Liver (tissue), 9 donors: ENCODE results near the gene SNTA1. TPM values are rescaled to one million over a fixed set of nuclear protein-coding genes. Genes with fewer than 3 reads are reported as not detected.

Source experiments
- DNase-seq: peaks from one replicate; pipeline ENCODE4 v3.0.0-alpha.2; 2017; ENCODE audit warnings: low spot score
- H3K27ac ChIP-seq, 2 donors: one replicate each; pipeline ENCODE4 v1.7.0; 2013; ENCODE audit warnings: inconsistent platforms in 2 of 2, low read length in 2 of 2, control low read depth in 1 of 2, low read depth in 1 of 2, mild to moderate bottlenecking in 1 of 2
- H3K27me3 ChIP-seq, 4 donors: one replicate each; pipeline versions ENCODE4 v1.6.1 to v1.7.0; 2013; ENCODE audit warnings: low read length in 3 of 4, inconsistent platforms in 1 of 4, mild to moderate bottlenecking in 1 of 4, moderate library complexity in 1 of 4; ENCODE audit not compliant: control insufficient read depth in 4 of 4, insufficient read depth in 4 of 4
- H3K36me3 ChIP-seq, 4 donors: one replicate each; pipeline versions ENCODE4 v1.6.1 to v1.7.0; 2013; ENCODE audit warnings: low read length in 3 of 4, mild to moderate bottlenecking in 3 of 4, low read depth in 1 of 4, moderate library complexity in 1 of 4; ENCODE audit not compliant: control insufficient read depth in 4 of 4, insufficient read depth in 3 of 4
- H3K4me1 ChIP-seq, 4 donors: one replicate each; pipeline versions ENCODE4 v1.6.1 to v1.7.0; 2013; ENCODE audit warnings: low read length in 3 of 4, mild to moderate bottlenecking in 3 of 4, moderate library complexity in 1 of 4; ENCODE audit not compliant: control insufficient read depth in 4 of 4, insufficient read depth in 4 of 4
- H3K4me3 ChIP-seq, 3 donors: one replicate each; pipeline versions ENCODE4 v1.6.1 to v1.7.0; 2013; ENCODE audit warnings: low read length in 3 of 3, control low read depth in 1 of 3, low read depth in 1 of 3, mild to moderate bottlenecking in 1 of 3
- H3K9ac ChIP-seq, 2 donors: one replicate each; pipeline ENCODE4 v1.7.0; 2013; ENCODE audit warnings: low read length in 2 of 2, mild to moderate bottlenecking in 2 of 2, moderate library complexity in 2 of 2, control low read depth in 1 of 2, low read depth in 1 of 2
- H3K9me3 ChIP-seq, 4 donors: one replicate each; pipeline versions ENCODE4 v1.6.1 to v1.7.0; 2013; ENCODE audit warnings: low read length in 3 of 4; ENCODE audit not compliant: control insufficient read depth in 4 of 4
- CTCF ChIP-seq: fragments of 150-350 bp; IDR thresholded peaks from 2 replicates; pipeline ENCODE4 v1.5.1; 2017; ENCODE audit warnings: improper control_type of control experiment, low read depth, low read length; ENCODE audit not compliant: missing input control
- FOXA1 ChIP-seq: IDR thresholded peaks from 2 replicates; pipeline ENCODE4 v1.6.1; 2016; ENCODE audit warnings: antibody characterized with exemption
- FOXA2 ChIP-seq: IDR thresholded peaks from 2 replicates; pipeline ENCODE4 v1.6.1; 2016; ENCODE audit warnings: antibody characterized with exemption
- GABPA ChIP-seq, 2 donors: IDR thresholded peaks in 1 of 2; conservative IDR thresholded peaks in 1 of 2; 2 replicates each; pipeline ENCODE4 v1.6.1; 2016; ENCODE audit warnings: antibody characterized with exemption in 2 of 2, mild to moderate bottlenecking in 1 of 2, moderate library complexity in 1 of 2
- HNF4A ChIP-seq, 2 donors: conservative IDR thresholded peaks; 2 replicates each; pipeline ENCODE4 v1.6.1; 2016; ENCODE audit warnings: antibody characterized with exemption in 2 of 2, mild to moderate bottlenecking in 2 of 2
- HNF4G ChIP-seq: IDR thresholded peaks from 2 replicates; pipeline ENCODE4 v1.6.1; 2016; ENCODE audit warnings: antibody characterized with exemption
- JUND ChIP-seq, 2 donors: IDR thresholded peaks; 2 replicates each; pipeline ENCODE4 v1.6.1; 2016; ENCODE audit warnings: antibody characterized with exemption in 2 of 2
- MAX ChIP-seq: IDR thresholded peaks from 2 replicates; pipeline ENCODE4 v1.6.1; 2016; ENCODE audit warnings: antibody characterized with exemption
- NR2F2 ChIP-seq: IDR thresholded peaks from 2 replicates; pipeline ENCODE4 v1.6.1; 2016; ENCODE audit warnings: antibody characterized with exemption
- RAD21 ChIP-seq, 2 donors: IDR thresholded peaks; 2 replicates each; pipeline ENCODE4 v1.6.1; 2016; ENCODE audit warnings: antibody characterized with exemption in 2 of 2, mild to moderate bottlenecking in 2 of 2
- REST ChIP-seq: IDR thresholded peaks from 2 replicates; pipeline ENCODE4 v1.6.1; 2016; ENCODE audit warnings: antibody characterized with exemption, mild to moderate bottlenecking
- RXRA ChIP-seq, 2 donors: IDR thresholded peaks; 2 replicates each; pipeline ENCODE4 v1.6.1; 2017 to 2018; ENCODE audit warnings: antibody characterized with exemption in 2 of 2, mild to moderate bottlenecking in 1 of 2
- SP1 ChIP-seq: IDR thresholded peaks from 2 replicates; pipeline ENCODE4 v1.6.1; 2018; ENCODE audit warnings: antibody characterized with exemption, mild to moderate bottlenecking
- TAF1 ChIP-seq: conservative IDR thresholded peaks from 2 replicates; pipeline ENCODE4 v1.6.1; 2016; ENCODE audit warnings: antibody characterized with exemption, mild to moderate bottlenecking
- YY1 ChIP-seq: IDR thresholded peaks from 2 replicates; pipeline ENCODE4 v1.6.1; 2016; ENCODE audit warnings: antibody characterized with exemption, mild to moderate bottlenecking
- WGBS: extraction: QIAGEN DNeasy Blood & Tissue Kit; methylation state at CpG from one replicate; pipeline ENCODE4 v1.1.7; 2013; 5-methylcytosine and 5-hydroxymethylcytosine counted together
- polyA plus RNA-seq, 2 donors: library from polyadenylated mRNA; stranded (reverse) in 1 of 2; unstranded in 1 of 2; fragments of 200-250 nt in 1 of 2; fragments of >200 nt in 1 of 2; fragmentation: Nextera tagmentation in 1 of 2; extraction: Ambion mirVana in 1 of 2; gene quantifications; one replicate each; pipeline versions ENCODE4 v1.2.1 to v1.2.3, GENCODE V29; 2013 to 2015
- total RNA-seq, 2 donors: library from RNA; depleted of rRNA; stranded (reverse); fragments of >200 nt; gene quantifications; one replicate each; pipeline ENCODE4 v1.2.3, GENCODE V29; 2014
- TF ChIP-seq, protein P1 (sequence below): IDR thresholded peaks from 2 replicates; pipeline ENCODE4 v1.6.1; 2016; ENCODE audit warnings: antibody characterized with exemption
- TF ChIP-seq, protein P2 (sequence below): IDR thresholded peaks from 2 replicates; pipeline ENCODE4 v1.6.1; 2016; ENCODE audit warnings: antibody characterized with exemption
- donor health status: healthy.
- donor health status: healthy.
- donor health status: healthy.
- donor health status: healthy.
- donor health status: healthy.

Gene SNTA1
- total and polyA plus RNA-seq, 4 donors = 3.8 to 9.6 (median 6.9) TPM

- Histone ChIP-seq H3K27ac (no peak overlapping the region), H3K9ac (no peak overlapping the region), H3K36me3 (no peaks in the 10 kb centered on the region), H3K27me3 (no peaks in the 10 kb centered on the region), H3K4me1 (peaks cover 5 to 29% (median 17%) of the 10 kb centered on the region in 4 donors), H3K4me3 (no peak overlapping the region), H3K9me3 (no peaks in the 10 kb centered on the region)
- 91% methylated on average over 4 of the region's 4 CpGs for WGBS
- TF ChIP-seq NR2F2 (no peak), FOXA1 (no peak), TAF1 (no peak), HNF4G (no peak), YY1 (no peak), MAX (no peak), RXRA (IDR thresholded peaks at IDR 0.05) (no peak), HNF4A (conservative IDR thresholded peaks at IDR 0.05) (no peak), RAD21 (IDR thresholded peaks at IDR 0.05) (no peak), CTCF (no peak), SP1 (no peak), GABPA (IDR thresholded peaks at IDR 0.05 in 1 of 2, conservative IDR thresholded peaks at IDR 0.05 in 1 of 2) (no peak), REST (no peak), FOXA2 (no peak), JUND (IDR thresholded peaks at IDR 0.05) (no peak)
- TF ChIP-seq, protein P1, sequence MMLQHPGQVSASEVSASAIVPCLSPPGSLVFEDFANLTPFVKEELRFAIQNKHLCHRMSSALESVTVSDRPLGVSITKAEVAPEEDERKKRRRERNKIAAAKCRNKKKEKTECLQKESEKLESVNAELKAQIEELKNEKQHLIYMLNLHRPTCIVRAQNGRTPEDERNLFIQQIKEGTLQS = no peak
- TF ChIP-seq, protein P2, sequence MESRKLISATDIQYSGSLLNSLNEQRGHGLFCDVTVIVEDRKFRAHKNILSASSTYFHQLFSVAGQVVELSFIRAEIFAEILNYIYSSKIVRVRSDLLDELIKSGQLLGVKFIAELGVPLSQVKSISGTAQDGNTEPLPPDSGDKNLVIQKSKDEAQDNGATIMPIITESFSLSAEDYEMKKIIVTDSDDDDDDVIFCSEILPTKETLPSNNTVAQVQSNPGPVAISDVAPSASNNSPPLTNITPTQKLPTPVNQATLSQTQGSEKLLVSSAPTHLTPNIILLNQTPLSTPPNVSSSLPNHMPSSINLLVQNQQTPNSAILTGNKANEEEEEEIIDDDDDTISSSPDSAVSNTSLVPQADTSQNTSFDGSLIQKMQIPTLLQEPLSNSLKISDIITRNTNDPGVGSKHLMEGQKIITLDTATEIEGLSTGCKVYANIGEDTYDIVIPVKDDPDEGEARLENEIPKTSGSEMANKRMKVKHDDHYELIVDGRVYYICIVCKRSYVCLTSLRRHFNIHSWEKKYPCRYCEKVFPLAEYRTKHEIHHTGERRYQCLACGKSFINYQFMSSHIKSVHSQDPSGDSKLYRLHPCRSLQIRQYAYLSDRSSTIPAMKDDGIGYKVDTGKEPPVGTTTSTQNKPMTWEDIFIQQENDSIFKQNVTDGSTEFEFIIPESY = no peak
- no peak for DNase-seq
Observed at GRCh38 chr20:33445881-33446625, 2.5 kb upstream of the SNTA1 start.
